Measurements from ENCODE around the gene DCANP1. TPM values are rescaled to one million over a fixed set of nuclear protein-coding genes. Genes with fewer than 3 reads are reported as not detected.

Gene DCANP1
- total and polyA plus RNA-seq, 11 donors = 0.11 TPM; not detected in 10

DNA sequence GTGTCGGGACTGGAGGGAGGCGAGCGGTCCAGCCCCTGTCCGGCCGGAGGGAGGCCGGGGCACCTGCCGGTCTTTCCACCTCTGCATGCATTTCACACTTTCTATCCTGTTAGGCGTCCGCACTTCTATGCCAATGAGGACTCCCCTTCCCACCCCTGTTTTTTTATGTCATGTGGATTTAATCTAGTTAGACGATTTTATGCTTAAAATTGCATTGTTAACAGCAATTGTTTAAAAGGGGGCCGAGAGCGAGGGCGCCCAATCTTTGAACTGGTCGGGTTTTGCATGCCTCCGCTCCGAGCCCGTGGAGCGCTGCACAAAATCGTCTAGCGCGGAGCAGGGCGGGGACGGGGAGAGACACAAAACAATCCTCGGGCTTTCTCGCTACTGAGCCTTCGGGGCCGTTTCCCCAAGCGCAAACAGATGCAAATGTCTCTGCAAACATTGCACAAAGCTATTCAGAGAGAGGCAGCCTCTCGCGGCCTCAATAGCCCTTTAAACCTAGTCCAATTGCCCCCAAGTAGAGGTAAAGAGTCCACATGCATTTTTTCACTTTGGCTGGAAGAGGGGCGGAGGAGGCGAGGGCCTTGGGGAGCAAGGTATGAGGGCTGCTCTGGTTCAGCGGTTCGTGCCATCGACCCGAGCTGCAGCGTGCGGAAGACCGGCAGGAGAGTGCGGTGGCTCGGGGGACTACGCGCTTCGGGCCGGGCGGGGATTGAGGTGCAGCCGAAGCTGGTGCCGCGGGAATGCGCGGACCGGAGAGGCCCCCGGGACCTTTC, 42.5 kb upstream of the DCANP1 start:
- no peak for TF ChIP-seq POLR2A (IDR thresholded peaks at IDR 0.05)
- TF ChIP-seq CTCF (IDR thresholded peaks at IDR 0.05) = no peak
- Histone ChIP-seq H3K36me3 (no peaks in the 10 kb centered on the region), H3K27ac (no peak overlapping the region), H3K27me3 (peaks cover 24 to 93% (median 67%) of the 10 kb centered on the region in 9 donors), H3K9me3 (no peaks in the 10 kb centered on the region), H3K4me3 (peak overlapping the region in 10 of 12 donors; percentile 10 to 45 (median 34)), H3K4me1 (peaks cover 0 to 32% (median 18%) of the 10 kb centered on the region in 12 donors)
- DNase-seq (no peak), ATAC-seq (no peak)
- intact Hi-C loops (cut with DNase I) = no loop called here
- WGBS, 4 donors = 2 to 3% (median 2%) methylated on average over 48 to 53 of the region's 53 CpGs

DNA sequence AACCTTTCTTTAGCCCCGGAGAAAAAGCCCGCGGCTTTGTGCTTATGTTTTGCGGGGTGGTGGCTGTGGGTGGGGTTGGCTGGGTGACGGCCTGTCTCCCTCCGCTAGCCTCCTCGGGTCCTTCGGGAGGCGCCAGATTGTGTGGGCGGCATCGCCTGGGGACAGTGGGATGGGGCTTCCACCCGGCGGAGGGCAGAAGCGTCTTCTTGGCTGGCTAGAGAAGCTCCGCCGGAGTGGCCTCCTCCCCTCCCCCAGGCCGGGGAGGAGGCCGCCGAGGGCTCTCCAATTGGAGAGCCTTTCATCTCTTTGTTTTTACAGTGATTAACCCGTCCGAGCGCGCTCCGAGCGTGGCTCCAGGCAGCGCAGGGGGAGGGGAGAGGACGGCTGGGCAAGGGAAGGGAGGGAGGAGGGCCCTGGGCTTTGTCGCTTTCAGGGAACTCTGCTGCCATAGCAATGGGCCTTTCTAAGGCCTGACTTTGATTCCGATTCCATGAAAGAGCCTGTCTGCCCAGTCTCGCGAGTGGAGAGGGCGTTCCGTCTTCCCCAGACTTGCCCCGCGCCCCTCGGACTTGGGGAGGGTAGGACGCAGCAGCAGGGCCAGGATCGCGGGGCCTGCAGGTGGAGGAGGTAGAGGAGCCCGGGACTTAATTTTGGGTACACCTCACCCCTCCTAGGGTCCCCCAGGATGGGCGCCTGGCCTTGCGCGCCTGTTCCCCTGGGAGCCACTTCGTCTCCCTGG, 41.7 kb upstream of the DCANP1 start:
- TF ChIP-seq POLR2A (IDR thresholded peaks at IDR 0.05) (no peak), CTCF (IDR thresholded peaks at IDR 0.05) (no peak)
- 2 to 3% (median 2%) methylated on average over 28 to 44 of the region's 44 CpGs for WGBS, 4 donors
- Histone ChIP-seq H3K9me3 (no peaks in the 10 kb centered on the region), H3K4me3 (peak overlapping the region in 11 of 12 donors; percentile 2 to 45 (median 32)), H3K27ac (no peak overlapping the region), H3K27me3 (peaks cover 24 to 85% (median 67%) of the 10 kb centered on the region in 9 donors), H3K4me1 (peaks cover 0 to 32% (median 18%) of the 10 kb centered on the region in 12 donors), H3K36me3 (no peaks in the 10 kb centered on the region)
- ATAC-seq = peak in 2 of 4 donors; percentile 20 to 37
- no peak for DNase-seq
- intact Hi-C loops (cut with DNase I) = no loop called here

- H3K27me3 ChIP-seq = peaks cover 24 to 77% (median 63%) of the 10 kb centered on the region in 9 donors
Observed at GRCh38 chr5:135487839-135488514, 40.8 kb upstream of the DCANP1 start.

More at GRCh38 chr5:135487839-135488514, 40.8 kb upstream of the DCANP1 start:
- Histone ChIP-seq H3K9me3 (no peaks in the 10 kb centered on the region), H3K4me3 (no peak overlapping the region), H3K36me3 (no peaks in the 10 kb centered on the region), H3K27ac (no peak overlapping the region), H3K4me1 (peaks cover 0 to 32% (median 18%) of the 10 kb centered on the region in 12 donors)
- intact Hi-C loops (cut with DNase I) = no loop called here
- WGBS, 4 donors = 13 to 19% (median 17%) methylated on average over 11 of the region's 11 CpGs
- ATAC-seq = no peak
- no peak for TF ChIP-seq POLR2A (IDR thresholded peaks at IDR 0.05)
- no peak for TF ChIP-seq CTCF (IDR thresholded peaks at IDR 0.05)
- DNase-seq = no peak

Data from heart left ventricle (tissue), 16 donors.